Measurements from ENCODE around the gene THSD4. TPM values are rescaled to one million over a fixed set of nuclear protein-coding genes. Genes with fewer than 3 reads are reported as not detected.

The THSD4 gene
- total RNA-seq, 1 experiment from 2014 or later: 29.3 TPM

- ChIA-PET POLR2A (ENCODE audit: unreplicated experiment) (no interaction called here), CTCF (no interaction called here)
- BruUV-seq (replicated peaks): no TSS peak
- Histone ChIP-seq H4K20me1 (ENCODE audit: insufficient read depth) (no peaks in the 10 kb centered on the region), H3K9me3 (ENCODE audit: insufficient read depth, low read depth) (no peaks in the 10 kb centered on the region), H3K4me3 (no peak overlapping the region), H2AFZ (no peak overlapping the region), H3K27ac (no peak overlapping the region), H3F3A (ENCODE audit: insufficient read depth, low read depth) (no peaks in the 10 kb centered on the region), H3K9me2 (ENCODE audit: insufficient read depth) (no peaks in the 10 kb centered on the region), H3K36me3 (ENCODE audit: low read depth) (no peaks in the 10 kb centered on the region), H3K4me1 (replicated peaks; ENCODE audit: insufficient read depth) (no peaks in the 10 kb centered on the region), H3K79me2 (ENCODE audit: low read depth) (no peaks in the 10 kb centered on the region), H3K4me2 (no peak overlapping the region), H3K27me3 (ENCODE audit: insufficient read depth, low read depth) (no peaks in the 10 kb centered on the region)
- intact Hi-C loops (cut with micrococcal nuclease; ENCODE audit: unreplicated experiment): no loop called here
- no peak for DNase-seq
- no peak for TF ChIP-seq CTCF (conservative IDR thresholded peaks at IDR 0.05)
- no peak for TF ChIP-seq EZH2 (IDR thresholded peaks at IDR 0.05; ENCODE audit: low read depth)
These were observed 395.5 kb downstream of the THSD4 start for GRCh38 chr15:71510763-71511162.

GRCh38 chr15:71511796-71512681 is 396.8 kb downstream of the THSD4 start:
- no peaks in the 10 kb centered on the region for H3K4me1 ChIP-seq (replicated peaks; ENCODE audit: insufficient read depth)
- H3K27ac ChIP-seq: no peak overlapping the region
- H3K36me3 ChIP-seq (ENCODE audit: low read depth): no peaks in the 10 kb centered on the region
- no peak overlapping the region for H3K4me2 ChIP-seq
- H2AFZ ChIP-seq: no peak overlapping the region
- no peak for DNase-seq
- TF ChIP-seq CTCF (conservative IDR thresholded peaks at IDR 0.05) (no peak), EZH2 (IDR thresholded peaks at IDR 0.05; ENCODE audit: low read depth) (no peak)
- ChIA-PET CTCF (interaction anchor here (0.6 kb wide), 1 partner anchor 232 kb away, joined by 14 read pairs; no protein-coding TSS in a partner anchor), POLR2A (ENCODE audit: unreplicated experiment) (interaction anchor here (0.6 kb wide), 1 partner anchor 660 kb away, joined by 6 read pairs; no protein-coding TSS in a partner anchor)
- no peaks in the 10 kb centered on the region for H3K9me2 ChIP-seq (ENCODE audit: insufficient read depth)
- no peaks in the 10 kb centered on the region for H3K9me3 ChIP-seq (ENCODE audit: insufficient read depth, low read depth)
- no TSS peak for BruUV-seq (replicated peaks)
- no peak overlapping the region for H3K4me3 ChIP-seq
- no peaks in the 10 kb centered on the region for H3K79me2 ChIP-seq (ENCODE audit: low read depth)
- no peaks in the 10 kb centered on the region for H3F3A ChIP-seq (ENCODE audit: insufficient read depth, low read depth)
- no peaks in the 10 kb centered on the region for H3K27me3 ChIP-seq (ENCODE audit: insufficient read depth, low read depth)
- intact Hi-C loops (cut with micrococcal nuclease; ENCODE audit: unreplicated experiment): no loop called here
- H4K20me1 ChIP-seq (ENCODE audit: insufficient read depth): no peaks in the 10 kb centered on the region

GRCh38 chr15:71512682-71513006 is 397.4 kb downstream of the THSD4 start:
- Histone ChIP-seq H3K27me3 (ENCODE audit: insufficient read depth, low read depth) (no peaks in the 10 kb centered on the region), H3K27ac (no peak overlapping the region), H3K9me2 (ENCODE audit: insufficient read depth) (no peaks in the 10 kb centered on the region), H4K20me1 (ENCODE audit: insufficient read depth) (no peaks in the 10 kb centered on the region), H3K4me3 (no peak overlapping the region), H3K4me2 (no peak overlapping the region), H3F3A (ENCODE audit: insufficient read depth, low read depth) (no peaks in the 10 kb centered on the region), H2AFZ (no peak overlapping the region), H3K9me3 (ENCODE audit: insufficient read depth, low read depth) (no peaks in the 10 kb centered on the region), H3K36me3 (ENCODE audit: low read depth) (no peaks in the 10 kb centered on the region), H3K79me2 (ENCODE audit: low read depth) (no peaks in the 10 kb centered on the region), H3K4me1 (replicated peaks; ENCODE audit: insufficient read depth) (no peaks in the 10 kb centered on the region)
- ChIA-PET CTCF (interaction anchor here (0.6 kb wide), 1 partner anchor 231 kb away, joined by 14 read pairs; no protein-coding TSS in a partner anchor), POLR2A (ENCODE audit: unreplicated experiment) (no interaction called here)
- no TSS peak for BruUV-seq (replicated peaks)
- no peak for DNase-seq
- TF ChIP-seq EZH2 (IDR thresholded peaks at IDR 0.05; ENCODE audit: low read depth) (no peak), CTCF (conservative IDR thresholded peaks at IDR 0.05) (no peak)
- intact Hi-C loops (cut with micrococcal nuclease; ENCODE audit: unreplicated experiment): no loop called here
